NCI-H510A treated with DMSO at 0.1 percent for 48 hours (cell line): Measurements from ENCODE around the gene MAST3.
"Not testable (repeated sequence)": the region's sequence is repeated elsewhere in the genome, so short reads cannot be mapped to it uniquely, and the experiment has no call there.

Experiments used
- DNase-seq: peaks from one replicate; lab custom pipeline; 2025; lab: John Stamatoyannopoulos, UW

Gene MAST3

DNA sequence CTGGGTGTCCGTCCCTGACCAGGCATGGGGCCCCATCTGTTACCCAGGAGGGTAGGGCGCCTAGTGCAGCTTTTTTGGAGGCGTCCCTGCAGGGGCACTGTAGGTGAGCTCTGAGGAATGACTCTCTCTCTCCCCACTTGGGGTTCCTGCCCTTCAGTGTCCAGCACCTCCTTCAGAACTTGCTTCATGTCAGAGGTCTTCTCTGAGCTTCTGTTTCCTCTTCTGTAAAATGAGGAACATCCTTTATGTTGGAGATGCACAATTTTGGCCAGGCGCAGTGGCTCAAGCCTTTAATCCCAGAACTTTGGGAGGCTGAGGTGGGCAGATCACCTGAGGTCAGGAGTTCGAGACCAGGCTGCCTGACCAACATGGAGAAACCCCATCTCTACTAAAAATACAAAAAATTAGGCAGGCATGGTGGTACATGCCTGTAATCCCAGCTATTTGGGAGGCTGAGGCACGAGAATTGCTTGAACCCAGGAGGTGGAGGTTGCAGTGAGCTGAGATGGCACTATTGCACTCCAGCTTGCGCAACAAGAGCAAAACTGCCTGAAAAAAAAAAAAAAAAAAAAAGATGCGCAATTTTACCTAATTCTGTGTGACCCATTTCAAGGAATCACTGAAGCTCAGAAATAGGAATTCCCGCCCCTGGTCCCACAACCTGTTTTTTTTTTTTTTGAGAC, 40.2 kb downstream of the MAST3 start:
- DNase-seq: no peak

DNA sequence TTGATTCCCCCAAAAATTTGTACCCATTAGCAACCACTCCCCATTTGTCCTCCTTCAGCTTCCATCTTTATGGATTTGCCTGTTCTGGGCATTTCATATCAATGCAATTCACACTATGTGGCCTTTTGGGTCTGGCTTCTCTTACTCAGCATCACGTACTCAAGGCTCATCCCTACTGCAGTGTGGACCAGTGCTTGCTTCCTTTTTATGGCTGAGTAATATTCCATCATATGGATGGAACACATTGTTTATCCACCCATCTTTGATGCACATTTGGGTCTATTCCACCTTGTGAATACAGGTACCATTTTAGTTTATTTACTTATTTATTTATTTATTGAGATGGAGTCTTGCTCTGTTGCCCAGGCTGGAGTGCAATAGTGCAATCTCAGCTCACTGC, 42.9 kb downstream of the MAST3 start:
- DNase-seq: no peak

GRCh38 chr19:18141031-18141430, 43.5 kb downstream of the MAST3 start:
- no peak for DNase-seq

- no peak for DNase-seq
Observed at GRCh38 chr19:18143902-18144301, 46.3 kb downstream of the MAST3 start.

DNA sequence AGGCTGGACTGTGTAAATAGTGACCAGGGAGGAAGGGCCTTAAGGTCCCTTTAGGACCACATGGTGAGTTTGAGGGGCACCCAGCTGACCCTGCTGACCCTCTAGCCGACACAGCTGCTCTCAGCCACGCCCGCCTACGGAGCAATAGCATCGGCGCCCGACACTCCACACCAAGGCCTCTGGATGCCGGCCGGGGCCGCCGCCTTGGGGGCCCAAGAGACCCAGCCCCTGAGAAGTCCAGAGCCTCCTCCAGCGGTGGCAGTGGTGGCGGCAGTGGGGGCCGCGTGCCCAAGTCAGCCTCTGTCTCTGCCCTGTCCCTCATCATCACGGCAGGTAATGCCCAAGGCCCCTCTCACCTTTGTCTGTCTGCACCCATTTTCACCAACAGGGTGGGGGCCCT, 46.8 kb downstream of the MAST3 start:
- DNase-seq: no peak

DNA sequence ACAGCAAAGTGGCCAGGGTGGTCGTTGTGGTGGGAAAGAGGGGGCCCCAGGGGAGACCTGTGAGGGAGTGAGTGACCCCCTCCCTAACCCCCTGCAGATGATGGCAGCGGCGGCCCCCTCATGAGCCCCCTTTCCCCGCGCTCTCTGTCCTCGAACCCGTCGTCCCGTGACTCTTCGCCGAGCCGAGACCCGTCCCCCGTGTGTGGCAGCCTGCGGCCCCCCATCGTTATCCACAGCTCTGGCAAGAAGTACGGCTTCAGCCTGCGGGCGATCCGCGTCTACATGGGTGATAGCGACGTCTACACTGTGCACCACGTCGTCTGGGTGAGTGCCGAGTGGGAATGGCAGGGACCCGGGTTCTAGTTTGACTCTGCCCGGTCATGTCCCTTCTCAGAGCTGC, 47.3 kb downstream of the MAST3 start:
- DNase-seq: no peak

DNA sequence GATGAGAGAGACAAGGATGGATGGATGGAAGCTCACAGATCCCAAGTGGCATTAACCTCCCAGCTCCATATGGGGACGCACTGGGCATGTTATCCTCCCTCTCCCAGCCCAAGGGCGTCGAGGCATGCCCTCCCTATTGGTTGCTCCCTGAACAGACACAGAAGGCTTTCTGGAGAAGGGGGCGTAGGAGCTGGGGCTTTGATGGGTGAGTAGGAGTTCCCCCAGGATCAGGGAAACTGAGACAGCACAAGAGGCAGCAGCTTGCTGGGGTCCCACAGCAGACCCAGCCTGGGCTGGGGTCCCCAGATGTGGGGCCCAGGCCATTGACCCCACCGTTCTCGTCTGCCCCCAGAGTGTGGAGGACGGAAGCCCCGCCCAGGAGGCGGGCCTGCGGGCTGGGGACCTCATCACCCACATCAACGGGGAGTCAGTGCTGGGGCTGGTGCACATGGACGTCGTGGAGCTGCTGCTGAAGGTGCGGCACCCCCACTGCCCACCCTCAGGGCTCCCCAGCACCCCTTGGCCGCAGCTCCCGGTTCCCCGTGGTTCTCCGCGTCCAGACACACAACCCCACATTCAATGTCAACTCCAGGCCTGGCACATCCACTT, 47.9 kb downstream of the MAST3 start:
- no peak for DNase-seq

DNA sequence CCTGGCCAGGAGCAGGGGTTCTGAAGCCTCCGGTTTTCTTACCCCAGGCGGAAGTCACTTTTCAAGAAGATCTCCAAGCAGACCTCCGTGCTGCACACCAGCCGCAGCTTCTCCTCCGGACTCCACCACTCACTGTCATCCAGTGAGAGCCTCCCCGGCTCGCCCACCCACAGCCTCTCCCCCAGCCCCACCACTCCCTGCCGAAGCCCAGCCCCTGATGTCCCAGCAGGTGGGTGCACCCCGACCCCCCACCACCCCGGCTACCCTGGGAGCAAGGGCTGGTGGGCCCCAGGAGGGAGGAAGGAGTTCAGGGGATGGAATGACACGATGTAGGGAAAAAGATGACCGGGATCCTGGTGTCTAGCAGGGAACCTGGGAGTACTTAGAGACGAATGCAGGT, 49.8 kb downstream of the MAST3 start:
- no peak for DNase-seq

DNA sequence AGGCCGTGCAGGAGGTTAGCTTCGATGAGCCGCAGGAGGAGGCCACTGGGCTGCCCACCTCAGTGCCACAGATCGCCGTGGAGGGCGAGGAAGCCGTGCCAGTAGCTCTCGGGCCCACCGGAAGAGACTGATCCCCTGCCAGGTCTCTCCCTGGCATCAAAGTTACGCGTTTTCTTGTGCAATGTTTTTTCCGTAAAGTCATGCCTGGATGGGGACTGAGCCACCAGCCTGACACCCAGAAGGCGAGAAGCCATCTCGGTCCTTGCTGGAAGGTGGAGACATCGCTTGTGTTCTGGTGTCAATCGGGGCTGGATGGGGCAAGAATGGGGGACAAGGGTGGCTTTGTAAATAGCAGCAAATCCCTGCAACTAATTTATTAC, 52.0 kb downstream of the MAST3 start:
- no peak for DNase-seq

DNA sequence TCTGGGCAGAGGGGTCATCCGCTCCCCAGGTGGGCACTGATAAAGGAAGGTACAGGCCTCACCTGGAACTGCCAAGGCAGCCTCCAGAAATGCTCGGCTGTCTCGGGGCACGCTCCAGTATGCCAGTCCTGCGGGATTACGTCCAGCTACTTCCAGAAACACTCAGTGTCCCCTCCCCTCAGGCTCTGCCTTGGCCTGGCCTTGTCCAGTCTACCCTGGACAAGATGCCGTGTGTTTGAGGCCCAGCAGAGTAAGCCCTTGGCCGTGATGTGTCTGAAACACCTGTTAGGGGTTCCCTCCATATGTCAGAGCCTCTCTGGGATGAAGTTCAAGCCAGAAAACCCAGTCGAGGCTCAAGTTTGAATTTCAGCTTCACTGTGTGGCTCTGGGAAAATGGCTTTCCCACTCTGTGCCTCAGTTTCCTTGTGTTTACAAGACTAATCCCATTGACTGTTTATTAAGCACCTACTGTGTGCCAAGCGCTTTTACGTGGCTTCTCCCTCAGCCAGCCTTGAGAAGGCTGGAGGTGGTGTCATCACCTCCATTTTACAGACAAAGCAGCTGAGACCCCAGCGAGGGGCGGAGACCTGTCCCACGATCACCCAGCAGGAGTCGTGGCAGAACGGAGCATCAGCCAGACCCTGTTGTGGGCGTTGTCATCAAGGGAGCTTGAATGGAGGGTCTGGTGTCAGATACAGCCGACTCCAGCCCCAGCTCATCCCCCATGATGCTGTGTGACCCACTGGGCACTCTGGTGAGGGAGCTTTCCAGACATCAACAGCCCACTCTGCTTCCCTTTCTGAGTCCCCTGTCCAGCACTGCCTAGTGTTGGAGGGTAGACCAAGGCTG, 53.4 kb downstream of the MAST3 start:
- no peak for DNase-seq

- peak; percentile 91 for DNase-seq
Observed at GRCh38 chr19:18152442-18152816, 54.9 kb downstream of the MAST3 start.

GRCh38 chr19:18152817-18153555, 55.4 kb downstream of the MAST3 start, which contains the start of gene PIK3R2:
PIK3R2 (plus strand) TSS chr19:18153163; CDS start chr19:18155880, 2,717 bp downstream.
- DNase-seq: peak; percentile 98

DNA sequence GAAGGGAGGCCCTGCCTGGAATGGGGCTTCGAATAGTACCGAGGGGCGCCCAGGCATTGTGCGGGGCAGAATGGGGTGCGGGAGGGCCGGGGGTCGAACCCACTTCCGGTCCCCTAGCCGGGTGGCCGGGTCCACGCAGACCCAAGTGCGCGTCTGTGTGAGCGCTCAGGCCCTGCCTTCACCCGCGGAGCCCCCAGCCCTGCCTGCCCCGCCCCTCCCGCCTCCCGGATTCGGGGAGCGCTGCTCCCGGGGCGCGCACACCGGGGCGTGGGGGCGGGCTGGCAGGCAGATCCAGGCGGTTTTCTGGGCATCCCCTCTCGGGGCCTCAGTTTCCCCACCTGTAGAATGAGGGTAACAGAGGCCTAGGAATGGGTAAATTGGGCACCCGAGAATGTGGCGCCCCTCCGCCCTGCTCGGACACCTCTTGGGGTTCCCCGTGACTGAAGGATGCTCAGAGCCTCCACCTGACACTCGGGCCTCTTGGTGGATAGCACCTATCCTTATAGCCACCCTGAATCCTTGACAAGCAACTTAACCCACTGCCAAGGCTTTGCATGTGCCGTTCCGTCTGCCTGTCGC, 56.1 kb downstream of the MAST3 start:
- no peak for DNase-seq

DNA sequence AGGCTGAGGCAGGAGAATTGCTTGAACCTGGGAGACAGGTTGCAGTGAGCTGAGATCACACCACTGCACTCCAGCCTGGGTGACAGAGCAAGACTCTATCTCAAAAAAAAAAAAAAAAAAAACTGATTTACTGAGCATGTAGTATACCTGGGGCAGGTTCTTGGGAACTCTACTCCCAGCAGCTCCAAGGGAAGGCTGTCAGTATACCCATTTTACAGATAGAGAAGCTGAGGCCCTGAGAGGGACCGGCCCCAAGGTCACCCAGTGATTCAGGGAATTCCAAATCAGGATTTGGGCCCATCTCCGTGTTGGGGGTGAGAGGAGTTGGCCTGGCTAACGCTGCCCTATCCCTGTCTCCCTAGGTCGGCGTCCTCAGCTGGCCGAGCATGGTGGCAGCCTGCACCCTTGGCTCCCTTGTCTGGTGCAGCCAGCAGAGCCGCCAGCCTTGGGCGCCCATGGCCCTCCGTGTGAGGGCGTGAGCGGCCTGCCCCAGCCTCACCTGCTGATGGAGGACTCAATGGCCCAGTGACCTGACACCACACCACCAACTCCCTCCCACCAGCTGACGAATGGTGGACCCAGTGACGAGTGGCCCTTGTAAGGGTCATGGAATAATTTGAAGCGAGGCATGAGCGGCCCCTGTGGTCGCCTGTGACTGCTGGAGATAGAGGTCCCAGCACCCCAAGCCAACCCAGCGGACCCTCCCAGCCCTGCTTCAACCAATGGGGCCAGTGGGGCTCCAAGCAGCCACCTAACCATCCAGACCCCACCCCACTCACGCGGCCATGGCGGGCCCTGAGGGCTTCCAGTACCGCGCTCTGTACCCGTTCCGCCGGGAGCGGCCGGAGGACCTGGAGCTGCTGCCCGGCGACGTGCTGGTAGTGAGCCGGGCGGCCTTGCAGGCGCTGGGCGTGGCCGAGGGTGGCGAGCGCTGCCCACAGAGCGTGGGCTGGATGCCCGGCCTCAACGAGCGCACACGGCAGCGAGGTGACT, 57.8 kb downstream of the MAST3 start:
- DNase-seq: no peak

DNA sequence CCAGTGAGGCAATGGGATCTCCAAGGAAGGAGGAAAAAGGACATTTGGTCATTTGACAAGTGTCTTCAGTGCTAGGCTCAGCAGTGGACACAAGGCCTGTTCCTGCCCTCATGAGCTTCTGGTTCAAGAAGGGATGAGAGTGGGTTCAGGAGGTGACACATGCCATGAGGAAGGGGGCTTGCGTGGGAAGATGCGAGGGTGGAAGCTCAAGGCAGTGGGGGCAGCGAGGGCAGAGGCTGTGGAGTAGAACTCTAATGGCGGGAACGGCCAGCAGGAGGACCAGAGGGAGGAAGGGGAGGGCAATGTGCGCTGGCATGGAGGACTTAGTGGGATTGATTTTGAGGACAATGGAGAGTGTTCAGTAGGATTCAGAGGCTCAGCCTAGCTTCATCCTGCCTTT, 58.7 kb downstream of the MAST3 start:
- DNase-seq: no peak

GRCh38 chr19:18156841-18157464, 59.4 kb downstream of the MAST3 start:
- DNase-seq: peak; percentile 72

DNA sequence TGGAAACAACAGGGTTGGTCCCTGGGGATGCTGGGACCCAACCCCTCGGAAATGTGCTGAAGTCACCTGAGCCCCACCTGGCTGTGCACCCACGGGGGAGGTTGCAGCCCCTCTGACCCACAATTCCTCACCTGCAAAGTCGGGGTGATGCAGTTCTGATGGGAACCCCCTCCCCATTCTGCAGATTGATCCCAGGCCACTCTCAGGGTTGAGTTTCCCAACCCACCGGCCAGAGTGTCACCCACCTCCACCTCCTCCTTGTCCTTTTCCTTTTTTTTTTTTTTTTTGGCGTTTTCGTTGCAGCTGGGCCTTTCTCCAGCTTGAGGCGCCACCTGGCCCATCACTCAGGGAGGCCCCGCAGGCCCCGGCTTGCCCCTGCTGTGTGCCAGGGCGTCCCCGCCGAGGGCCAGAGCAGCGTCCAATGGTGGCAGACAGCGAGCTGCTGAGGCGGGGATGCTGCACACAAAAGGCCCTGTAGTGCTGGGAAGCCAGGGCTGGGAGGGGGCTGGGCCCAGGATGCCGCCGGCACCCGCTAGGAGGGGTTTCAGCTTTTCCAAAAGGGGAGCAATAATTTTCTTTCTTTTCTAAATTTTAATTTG, 60.0 kb downstream of the MAST3 start:
- DNase-seq: peak; percentile 62

DNA sequence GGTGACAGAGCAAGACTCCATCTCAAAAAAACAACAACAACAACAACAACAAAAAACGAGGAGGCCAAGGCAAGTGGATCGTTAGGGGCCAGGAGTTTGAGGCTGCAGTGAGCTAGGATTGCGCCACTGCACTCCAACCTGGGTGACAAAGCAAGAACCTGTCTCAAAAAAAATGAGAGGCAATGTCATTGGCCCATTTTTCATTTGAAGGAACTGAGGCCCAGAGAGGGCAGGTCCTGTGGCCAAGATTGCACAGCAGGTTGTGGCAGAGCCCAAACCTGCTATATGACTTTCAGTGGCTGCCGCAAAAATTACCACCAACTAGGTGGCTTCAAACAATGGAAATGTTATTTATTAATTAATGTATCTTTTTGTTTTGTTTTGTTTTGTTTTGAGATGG, 60.9 kb downstream of the MAST3 start:
- no peak for DNase-seq

DNA sequence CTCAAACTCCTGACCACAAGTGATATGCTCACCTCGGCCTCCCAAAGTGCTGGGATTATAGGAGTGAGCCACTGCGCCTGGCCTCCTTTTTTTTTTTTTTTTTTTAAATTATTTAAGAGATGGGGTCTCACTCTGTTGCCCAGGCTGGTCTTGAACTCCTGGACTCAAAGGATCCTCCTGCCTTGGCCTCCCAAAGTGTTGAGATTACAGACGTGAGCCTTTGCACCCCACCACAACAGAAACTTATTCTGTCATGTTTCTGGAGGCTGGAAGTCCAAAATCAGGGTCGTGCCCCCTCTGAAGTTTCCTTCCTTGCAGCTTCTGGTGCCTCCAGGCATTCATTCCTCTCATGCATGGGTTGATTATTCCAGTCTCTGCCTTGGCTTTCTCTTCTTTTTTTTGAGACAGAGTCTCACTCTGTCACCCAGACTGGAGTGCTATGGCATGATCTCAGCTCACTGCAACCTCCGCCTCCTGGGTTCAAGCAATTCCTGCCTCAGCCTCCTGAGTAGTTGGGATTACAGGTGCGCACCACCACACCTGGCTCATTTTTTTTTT, 61.6 kb downstream of the MAST3 start:
- not testable (repeated sequence) for DNase-seq

GRCh38 chr19:18159810-18160209, 62.2 kb downstream of the MAST3 start:
- DNase-seq: no peak
